Stimulated activated naive CD4-positive, alpha-beta T cell (primary cell): ENCODE results near the gene COPS2.
"Not testable (repeated sequence)": the region's sequence is repeated elsewhere in the genome, so short reads cannot be mapped to it uniquely, and the experiment has no call there.

Experiments
- DNase-seq, 6 experiments: peaks; one replicate each; lab custom pipeline; 2025; lab: John Stamatoyannopoulos, UW

The COPS2 gene

GRCh38 chr15:49103002-49103401 is 52.4 kb downstream of the COPS2 start:
- no peak for DNase-seq

- DNase-seq, result no peak
These were observed 53.9 kb downstream of the COPS2 start for GRCh38 chr15:49101536-49101935.

- DNase-seq, result no peak
These were observed 59.2 kb downstream of the COPS2 start for GRCh38 chr15:49096090-49096750.

- no peak for DNase-seq
These were observed 60.5 kb downstream of the COPS2 start for GRCh38 chr15:49094923-49095322.

- no peak for DNase-seq
These were observed 61.9 kb downstream of the COPS2 start for GRCh38 chr15:49093252-49094105.

GRCh38 chr15:49088996-49089395 is 66.4 kb downstream of the COPS2 start:
- no peak for DNase-seq

- DNase-seq, result no peak
These were observed 69.5 kb downstream of the COPS2 start for GRCh38 chr15:49085696-49086459.

- DNase-seq, result no peak
These were observed 71.2 kb downstream of the COPS2 start for GRCh38 chr15:49084285-49084570.

- DNase-seq, result no peak
These were observed 71.8 kb downstream of the COPS2 start for GRCh38 chr15:49083401-49084284.

- DNase-seq, result no peak
These were observed 72.4 kb downstream of the COPS2 start for GRCh38 chr15:49082960-49083359.

GRCh38 chr15:49079340-49080039 is 75.9 kb downstream of the COPS2 start:
- DNase-seq, result no peak

- DNase-seq, result no peak
These were observed 79.5 kb downstream of the COPS2 start for GRCh38 chr15:49075881-49076280.

GRCh38 chr15:49074589-49075287 is 80.7 kb downstream of the COPS2 start:
- DNase-seq, result not testable (repeated sequence)
